Measurements from ENCODE around the gene NETO1. TPM values are rescaled to one million over a fixed set of nuclear protein-coding genes. Genes with fewer than 3 reads are reported as not detected.

Gene NETO1
- total RNA-seq, 2 experiments from 2014 or later = not detected

- Histone ChIP-seq H2AFZ (ENCODE audit: low read length) (no peak overlapping the region), H3K4me1 (ENCODE audit: insufficient read depth, low read length, poor library complexity, severe bottlenecking) (no peaks in the 10 kb centered on the region), H3K36me3 (ENCODE audit: insufficient read depth, low read length) (no peaks in the 10 kb centered on the region), H3K27ac (ENCODE audit: low read depth, low read length, poor library complexity, severe bottlenecking) (no peak overlapping the region), H3K9me3 (ENCODE audit: low read length) (no peaks in the 10 kb centered on the region), H3K79me2 (ENCODE audit: insufficient read depth, low read depth, low read length) (no peaks in the 10 kb centered on the region), H4K20me1 (ENCODE audit: insufficient read depth, low read length) (no peaks in the 10 kb centered on the region), H3K4me3 (ENCODE audit: low read depth, low read length, poor library complexity, severe bottlenecking) (no peak overlapping the region), H3K4me2 (ENCODE audit: low read length) (no peak overlapping the region), H3K9me2 (ENCODE audit: insufficient read depth, low read length) (no peaks in the 10 kb centered on the region)
- TF ChIP-seq EZH2phosphoT487 (IDR thresholded peaks at IDR 0.05; ENCODE audit: borderline replicate concordance, low read depth, low read length) = no peak
- no peak for TF ChIP-seq CTCF (conservative IDR thresholded peaks at IDR 0.05; ENCODE audit: low read length)
- DNase-seq (ENCODE audit: low spot score) = no peak
- CTCF ChIA-PET (ENCODE audit: unreplicated experiment) = no interaction called here
- POLR2A ChIA-PET = no interaction called here
- no TSS peak for BruUV-seq (replicated peaks)
- intact Hi-C loops (cut with micrococcal nuclease; ENCODE audit: unreplicated experiment) = no loop called here
Observed at GRCh38 chr18:72871091-72871490, 3.3 kb upstream of the NETO1 start.

GRCh38 chr18:72869226-72870185 is 1.7 kb upstream of the NETO1 start:
- no peaks in the 10 kb centered on the region for H3K36me3 ChIP-seq (ENCODE audit: insufficient read depth, low read length)
- H3K4me3 ChIP-seq (ENCODE audit: low read depth, low read length, poor library complexity, severe bottlenecking) = no peak overlapping the region
- POLR2A ChIA-PET = no interaction called here
- H3K4me1 ChIP-seq (ENCODE audit: insufficient read depth, low read length, poor library complexity, severe bottlenecking) = no peaks in the 10 kb centered on the region
- no TSS peak for BruUV-seq (replicated peaks)
- intact Hi-C loops (cut with micrococcal nuclease; ENCODE audit: unreplicated experiment) = no loop called here
- H3K9me2 ChIP-seq (ENCODE audit: insufficient read depth, low read length) = no peaks in the 10 kb centered on the region
- H3K4me2 ChIP-seq (ENCODE audit: low read length) = no peak overlapping the region
- H3K9me3 ChIP-seq (ENCODE audit: low read length) = no peaks in the 10 kb centered on the region
- CTCF ChIA-PET (ENCODE audit: unreplicated experiment) = no interaction called here
- H2AFZ ChIP-seq (ENCODE audit: low read length) = no peak overlapping the region
- no peaks in the 10 kb centered on the region for H3K79me2 ChIP-seq (ENCODE audit: insufficient read depth, low read depth, low read length)
- no peak overlapping the region for H3K27ac ChIP-seq (ENCODE audit: low read depth, low read length, poor library complexity, severe bottlenecking)
- TF ChIP-seq EZH2phosphoT487 (IDR thresholded peaks at IDR 0.05; ENCODE audit: borderline replicate concordance, low read depth, low read length) = no peak
- no peak for TF ChIP-seq CTCF (conservative IDR thresholded peaks at IDR 0.05; ENCODE audit: low read length)
- no peak for DNase-seq (ENCODE audit: low spot score)
- H4K20me1 ChIP-seq (ENCODE audit: insufficient read depth, low read length) = no peaks in the 10 kb centered on the region

GRCh38 chr18:72868585-72869225 is 918 bp upstream of the NETO1 start:
- Histone ChIP-seq H3K36me3 (ENCODE audit: insufficient read depth, low read length) (no peaks in the 10 kb centered on the region), H2AFZ (ENCODE audit: low read length) (no peak overlapping the region), H4K20me1 (ENCODE audit: insufficient read depth, low read length) (no peaks in the 10 kb centered on the region), H3K9me2 (ENCODE audit: insufficient read depth, low read length) (no peaks in the 10 kb centered on the region), H3K4me2 (ENCODE audit: low read length) (no peak overlapping the region), H3K79me2 (ENCODE audit: insufficient read depth, low read depth, low read length) (no peaks in the 10 kb centered on the region), H3K4me3 (ENCODE audit: low read depth, low read length, poor library complexity, severe bottlenecking) (no peak overlapping the region), H3K9me3 (ENCODE audit: low read length) (no peaks in the 10 kb centered on the region), H3K27ac (ENCODE audit: low read depth, low read length, poor library complexity, severe bottlenecking) (no peak overlapping the region), H3K4me1 (ENCODE audit: insufficient read depth, low read length, poor library complexity, severe bottlenecking) (no peaks in the 10 kb centered on the region)
- ChIA-PET POLR2A (no interaction called here), CTCF (ENCODE audit: unreplicated experiment) (no interaction called here)
- BruUV-seq (replicated peaks) = no TSS peak
- intact Hi-C loops (cut with micrococcal nuclease; ENCODE audit: unreplicated experiment) = no loop called here
- DNase-seq (ENCODE audit: low spot score) = no peak
- no peak for TF ChIP-seq EZH2phosphoT487 (IDR thresholded peaks at IDR 0.05; ENCODE audit: borderline replicate concordance, low read depth, low read length)
- TF ChIP-seq CTCF (conservative IDR thresholded peaks at IDR 0.05; ENCODE audit: low read length) = no peak
